Karpas-422 (cell line): Measurements from ENCODE around the gene SERPINB2. TPM values are rescaled to one million over a fixed set of nuclear protein-coding genes. Genes with fewer than 3 reads are reported as not detected.

ENCODE experiments used
- DNase-seq: peaks from one replicate; pipeline ENCODE4 v3.0.0-alpha.2; 2015
- H2AFZ ChIP-seq: fragments of 200-600 bp; sonication (generic); 2 replicates; pipeline ENCODE4 v1.6.1; 2014; ENCODE audit warnings: antibody characterized with exemption, low read length, mixed read lengths
- H3K27ac ChIP-seq: fragments of 200-600 bp; sonication (generic); 2 replicates; pipeline ENCODE4 v1.5.1; 2014; ENCODE audit warnings: mild to moderate bottlenecking, low read length, moderate library complexity
- H3K27me3 ChIP-seq: fragments of 200-600 bp; sonication (generic); 2 replicates; pipeline ENCODE4 v1.6.1; 2014; ENCODE audit warnings: low read length, mixed read lengths
- H3K36me3 ChIP-seq: fragments of 200-600 bp; sonication (generic); 2 replicates; pipeline ENCODE4 v1.6.1; 2014; ENCODE audit warnings: low read length, mixed read lengths; ENCODE audit not compliant: insufficient read depth
- H3K4me1 ChIP-seq: fragments of 200-600 bp; sonication (generic); 2 replicates; pipeline ENCODE4 v1.6.1; 2014; ENCODE audit warnings: mild to moderate bottlenecking, low read length, mixed read lengths
- H3K4me2 ChIP-seq: fragments of 200-600 bp; sonication (generic); 2 replicates; pipeline ENCODE4 v1.6.1; 2014; ENCODE audit warnings: low read length, low read depth, mild to moderate bottlenecking; ENCODE audit not compliant: poor library complexity, severe bottlenecking
- H3K4me3 ChIP-seq: fragments of 200-600 bp; sonication (generic); 2 replicates; pipeline ENCODE4 v1.5.1; 2014; ENCODE audit warnings: mild to moderate bottlenecking, antibody characterized with exemption, low read length, mixed read lengths
- H3K79me2 ChIP-seq: fragments of 200-600 bp; sonication (generic); 2 replicates; pipeline ENCODE4 v1.6.1; 2014; ENCODE audit warnings: mild to moderate bottlenecking, low read length, mixed read lengths
- H3K9ac ChIP-seq: fragments of 200-600 bp; sonication (generic); 2 replicates; pipeline ENCODE4 v1.6.0; 2014; ENCODE audit warnings: low read length
- H3K9me2 ChIP-seq: fragments of 200-600 bp; sonication (generic), shearing (Covaris generic); replicated peaks from 2 replicates; pipeline ENCODE4 v1.6.0; 2014; ENCODE audit warnings: mild to moderate bottlenecking, low read length, moderate library complexity; ENCODE audit not compliant: insufficient read depth
- H3K9me3 ChIP-seq: fragments of 300-700, 200-600 bp; sonication (generic); 2 replicates; pipeline ENCODE4 v1.6.1; 2014; ENCODE audit warnings: low read length, mixed read lengths
- H4K20me1 ChIP-seq: fragments of 200-600 bp; sonication (generic); 2 replicates; pipeline ENCODE4 v1.6.1; 2014; ENCODE audit warnings: mild to moderate bottlenecking, antibody characterized with exemption, low read length, low read depth; ENCODE audit not compliant: insufficient read depth
- total RNA-seq: library from RNA; depleted of rRNA; stranded (reverse); fragments of >200 nt; shearing (Covaris generic); gene quantifications from 2 replicates; pipeline ENCODE4 v1.2.3, GENCODE V29; 2014; ENCODE audit warnings: low replicate concordance; rRNA removed

The SERPINB2 gene, protein sequence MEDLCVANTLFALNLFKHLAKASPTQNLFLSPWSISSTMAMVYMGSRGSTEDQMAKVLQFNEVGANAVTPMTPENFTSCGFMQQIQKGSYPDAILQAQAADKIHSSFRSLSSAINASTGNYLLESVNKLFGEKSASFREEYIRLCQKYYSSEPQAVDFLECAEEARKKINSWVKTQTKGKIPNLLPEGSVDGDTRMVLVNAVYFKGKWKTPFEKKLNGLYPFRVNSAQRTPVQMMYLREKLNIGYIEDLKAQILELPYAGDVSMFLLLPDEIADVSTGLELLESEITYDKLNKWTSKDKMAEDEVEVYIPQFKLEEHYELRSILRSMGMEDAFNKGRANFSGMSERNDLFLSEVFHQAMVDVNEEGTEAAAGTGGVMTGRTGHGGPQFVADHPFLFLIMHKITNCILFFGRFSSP
- not detected in 2 replicates for total RNA-seq

DNA sequence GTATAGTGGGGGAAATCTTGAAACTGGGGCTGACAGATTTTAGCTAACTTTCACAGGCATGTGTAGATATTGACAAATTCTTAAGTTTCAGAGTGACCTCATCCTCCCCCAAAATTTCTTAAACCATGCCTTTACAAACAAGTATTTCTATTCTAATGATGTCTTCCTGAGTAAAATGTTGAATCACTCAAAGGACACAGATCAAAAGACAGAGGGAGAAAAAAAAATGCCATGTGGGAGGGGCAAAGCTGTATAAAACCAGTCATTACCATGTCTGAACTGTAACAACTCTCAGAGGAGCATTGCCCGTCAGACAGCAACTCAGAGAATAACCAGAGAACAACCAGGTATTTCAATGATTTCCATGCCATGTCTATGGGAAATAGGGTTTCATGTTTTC lies at the start of gene SERPINB2:
Gene SERPINB2, plus strand, starts transcription at position 282 of the 400 bp plus-strand sequence. CDS start 3,740 bp downstream, outside the sequence.
- Histone ChIP-seq H3K4me3 (no peak within 1 kb of the TSS), H3K27me3 (no peaks in the 10 kb centered on the region), H3K9me3 (no peaks in the 10 kb centered on the region), H2AFZ (no peak within 1 kb of the TSS), H3K9me2 (no peaks in the 10 kb centered on the region), H3K9ac (no peak within 1 kb of the TSS), H3K4me1 (no peaks in the 10 kb centered on the region), H3K4me2 (no peak within 1 kb of the TSS), H3K36me3 (no peaks in the 10 kb centered on the region), H3K27ac (no peak within 1 kb of the TSS), H3K79me2 (no peaks in the 10 kb centered on the region), H4K20me1 (no peaks in the 10 kb centered on the region)
- DNase-seq: no peak

DNA sequence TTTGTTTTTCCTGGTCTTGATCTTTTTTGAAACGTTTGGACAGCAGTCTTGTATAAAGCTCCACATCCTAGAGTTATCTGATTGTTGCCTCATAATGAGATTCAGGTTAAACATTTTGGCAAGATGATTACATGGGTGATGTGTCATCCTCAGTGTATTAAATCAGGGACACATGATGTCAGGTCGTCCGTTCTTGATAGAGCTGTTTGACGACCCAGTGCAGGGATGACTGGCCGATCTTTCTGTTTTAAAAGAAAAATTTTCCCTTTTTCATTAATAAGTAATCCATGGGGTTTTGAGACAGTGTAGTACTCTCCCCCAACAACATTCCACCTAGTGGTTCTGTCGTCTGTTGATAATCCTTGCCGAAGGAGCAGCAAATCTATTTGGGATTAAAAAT lies 44.5 kb upstream of the SERPINB2 start:
- DNase-seq: no peak
- Histone ChIP-seq H3K9me3 (no peaks in the 10 kb centered on the region), H3K9ac (no peak overlapping the region), H3K4me3 (no peak overlapping the region), H3K4me1 (no peaks in the 10 kb centered on the region), H2AFZ (no peak overlapping the region), H3K4me2 (no peak overlapping the region), H3K36me3 (no peaks in the 10 kb centered on the region), H3K9me2 (no peaks in the 10 kb centered on the region), H3K27ac (no peak overlapping the region), H4K20me1 (no peaks in the 10 kb centered on the region), H3K79me2 (no peaks in the 10 kb centered on the region), H3K27me3 (no peaks in the 10 kb centered on the region)

DNA sequence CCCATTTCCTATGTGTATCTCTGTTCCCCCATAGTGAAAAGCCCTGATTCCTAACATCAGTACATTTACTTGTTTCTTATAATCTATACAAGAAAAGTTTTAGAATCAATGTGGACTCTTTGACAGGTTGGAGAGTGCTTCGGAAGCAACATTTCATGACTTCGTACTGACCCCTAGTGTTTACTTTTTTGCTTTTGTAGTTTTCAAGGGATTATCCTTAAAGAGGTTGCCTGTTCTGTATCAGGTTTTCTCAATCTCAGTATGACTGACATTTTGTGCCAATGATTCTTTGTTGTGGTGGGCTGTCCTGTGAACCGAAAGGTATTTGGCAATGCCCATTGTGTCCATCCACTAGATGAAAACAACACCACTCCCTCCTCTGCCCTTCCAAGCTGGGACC lies 43.3 kb upstream of the SERPINB2 start:
- Histone ChIP-seq H3K4me3 (no peak overlapping the region), H3K27ac (no peak overlapping the region), H3K36me3 (no peaks in the 10 kb centered on the region), H3K79me2 (no peaks in the 10 kb centered on the region), H3K4me2 (no peak overlapping the region), H3K9me3 (no peaks in the 10 kb centered on the region), H3K9me2 (no peaks in the 10 kb centered on the region), H2AFZ (no peak overlapping the region), H3K4me1 (no peaks in the 10 kb centered on the region), H4K20me1 (no peaks in the 10 kb centered on the region), H3K9ac (no peak overlapping the region), H3K27me3 (peaks cover 3% of the 10 kb centered on the region; the same call in 1 of the 2 replicates)
- DNase-seq: peak; percentile 76

DNA sequence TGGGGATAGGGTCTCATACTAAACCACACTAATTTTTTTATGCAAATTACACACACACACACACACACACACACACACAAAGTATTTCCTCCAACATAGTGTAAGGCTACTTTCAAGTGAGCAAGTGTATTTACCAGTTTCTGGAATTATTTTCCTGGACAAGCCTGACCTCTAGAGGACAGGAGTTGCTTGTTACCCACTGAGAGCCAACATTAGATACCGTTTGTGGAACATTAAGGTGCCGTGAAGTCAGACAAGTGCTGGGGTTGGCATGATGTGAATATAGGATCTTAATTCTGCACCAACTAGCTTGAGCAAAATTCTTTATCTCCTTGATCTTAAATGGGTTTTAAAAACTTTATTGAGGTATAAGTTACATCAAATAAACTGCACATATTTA lies 39.3 kb upstream of the SERPINB2 start:
- Histone ChIP-seq H2AFZ (no peak overlapping the region), H3K4me3 (no peak overlapping the region), H3K9me2 (no peaks in the 10 kb centered on the region), H3K4me1 (no peaks in the 10 kb centered on the region), H3K27me3 (peaks cover 3% of the 10 kb centered on the region; the same call in 1 of the 2 replicates), H3K4me2 (no peak overlapping the region), H3K9ac (no peak overlapping the region), H3K9me3 (no peaks in the 10 kb centered on the region), H3K27ac (no peak overlapping the region), H3K36me3 (no peaks in the 10 kb centered on the region), H4K20me1 (no peaks in the 10 kb centered on the region), H3K79me2 (no peaks in the 10 kb centered on the region)
- DNase-seq: peak; percentile 82

DNA sequence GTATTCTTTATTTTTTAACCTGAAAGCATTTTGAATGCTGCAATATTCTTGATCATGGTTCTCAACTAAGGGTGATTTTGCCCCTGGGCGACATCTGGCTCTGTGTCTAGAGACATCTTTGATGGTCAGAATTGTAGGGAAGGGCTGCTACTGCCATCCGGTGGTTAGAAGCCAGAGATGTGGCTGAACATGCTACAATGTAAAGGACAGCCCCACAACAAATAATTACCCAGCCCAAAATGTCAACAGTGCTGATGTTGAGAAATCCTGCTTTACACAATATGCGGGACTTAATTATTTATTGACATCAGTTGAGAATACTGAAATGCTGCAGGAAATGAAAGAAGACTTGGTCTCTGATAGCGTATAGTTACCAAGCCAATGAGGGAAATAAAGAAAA lies 37.5 kb upstream of the SERPINB2 start:
- H3K4me1 ChIP-seq: no peaks in the 10 kb centered on the region
- H3K36me3 ChIP-seq: no peaks in the 10 kb centered on the region
- DNase-seq: peak; percentile 74
- H4K20me1 ChIP-seq: no peaks in the 10 kb centered on the region
- H3K4me3 ChIP-seq: no peak overlapping the region
- H3K9me2 ChIP-seq: no peaks in the 10 kb centered on the region
- no peak overlapping the region for H3K9ac ChIP-seq
- H2AFZ ChIP-seq: no peak overlapping the region
- H3K4me2 ChIP-seq: no peak overlapping the region
- H3K27ac ChIP-seq: no peak overlapping the region
- H3K79me2 ChIP-seq: no peaks in the 10 kb centered on the region
- H3K9me3 ChIP-seq: no peaks in the 10 kb centered on the region
- peaks cover 3% of the 10 kb centered on the region; the same call in 1 of the 2 replicates for H3K27me3 ChIP-seq

DNA sequence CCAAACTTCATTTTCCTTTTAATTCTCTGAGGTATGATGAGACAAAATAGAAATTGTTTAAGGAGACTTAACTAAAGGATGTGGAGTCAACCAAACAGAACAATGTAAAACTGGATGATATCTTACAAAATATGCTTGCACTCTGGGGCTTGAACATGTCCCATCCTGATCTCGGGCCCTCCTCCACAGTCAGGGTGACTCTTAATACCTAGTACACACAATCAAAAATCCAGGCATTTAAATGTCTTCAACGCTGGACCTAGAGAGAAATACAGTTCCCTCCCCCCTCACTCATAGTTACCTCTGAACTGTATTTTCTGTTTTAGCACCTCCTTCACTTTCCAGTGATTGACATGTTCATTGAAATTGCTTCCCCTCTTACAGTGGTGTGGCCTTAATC lies 36.9 kb upstream of the SERPINB2 start:
- Histone ChIP-seq H3K4me3 (no peak overlapping the region), H3K36me3 (no peaks in the 10 kb centered on the region), H3K9me2 (no peaks in the 10 kb centered on the region), H3K4me1 (no peaks in the 10 kb centered on the region), H3K9me3 (no peaks in the 10 kb centered on the region), H3K27ac (no peak overlapping the region), H3K79me2 (no peaks in the 10 kb centered on the region), H4K20me1 (no peaks in the 10 kb centered on the region), H2AFZ (no peak overlapping the region), H3K27me3 (peaks cover 3% of the 10 kb centered on the region; the same call in 1 of the 2 replicates), H3K4me2 (no peak overlapping the region), H3K9ac (no peak overlapping the region)
- DNase-seq: no peak

DNA sequence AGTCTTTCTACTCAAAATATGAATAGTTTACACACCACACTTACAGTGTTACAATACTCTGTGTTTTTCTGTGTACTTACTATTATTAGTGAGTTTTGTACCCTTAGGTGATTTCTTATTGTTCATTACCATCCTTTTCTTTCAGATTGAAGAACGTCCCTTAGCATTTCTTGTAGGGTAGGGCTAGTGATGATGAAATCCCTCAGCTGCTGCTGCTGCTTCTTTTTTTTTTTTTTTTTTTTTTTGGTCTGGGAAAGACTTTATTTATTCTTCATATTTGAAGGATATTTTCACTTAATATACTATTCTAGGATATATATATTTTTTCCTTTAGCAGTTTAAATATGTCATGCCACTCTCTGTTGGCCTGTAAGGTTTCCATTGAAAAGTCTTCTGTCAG lies 29.0 kb upstream of the SERPINB2 start:
- H3K4me3 ChIP-seq: no peak overlapping the region
- no peaks in the 10 kb centered on the region for H3K9me2 ChIP-seq
- H3K27me3 ChIP-seq: peaks cover 3% of the 10 kb centered on the region; the same call in 1 of the 2 replicates
- H2AFZ ChIP-seq: no peak overlapping the region
- no peaks in the 10 kb centered on the region for H3K9me3 ChIP-seq
- H3K79me2 ChIP-seq: no peaks in the 10 kb centered on the region
- no peak overlapping the region for H3K27ac ChIP-seq
- no peak overlapping the region for H3K4me2 ChIP-seq
- H3K9ac ChIP-seq: no peak overlapping the region
- no peaks in the 10 kb centered on the region for H4K20me1 ChIP-seq
- no peak for DNase-seq
- no peaks in the 10 kb centered on the region for H3K36me3 ChIP-seq
- H3K4me1 ChIP-seq: no peaks in the 10 kb centered on the region

DNA sequence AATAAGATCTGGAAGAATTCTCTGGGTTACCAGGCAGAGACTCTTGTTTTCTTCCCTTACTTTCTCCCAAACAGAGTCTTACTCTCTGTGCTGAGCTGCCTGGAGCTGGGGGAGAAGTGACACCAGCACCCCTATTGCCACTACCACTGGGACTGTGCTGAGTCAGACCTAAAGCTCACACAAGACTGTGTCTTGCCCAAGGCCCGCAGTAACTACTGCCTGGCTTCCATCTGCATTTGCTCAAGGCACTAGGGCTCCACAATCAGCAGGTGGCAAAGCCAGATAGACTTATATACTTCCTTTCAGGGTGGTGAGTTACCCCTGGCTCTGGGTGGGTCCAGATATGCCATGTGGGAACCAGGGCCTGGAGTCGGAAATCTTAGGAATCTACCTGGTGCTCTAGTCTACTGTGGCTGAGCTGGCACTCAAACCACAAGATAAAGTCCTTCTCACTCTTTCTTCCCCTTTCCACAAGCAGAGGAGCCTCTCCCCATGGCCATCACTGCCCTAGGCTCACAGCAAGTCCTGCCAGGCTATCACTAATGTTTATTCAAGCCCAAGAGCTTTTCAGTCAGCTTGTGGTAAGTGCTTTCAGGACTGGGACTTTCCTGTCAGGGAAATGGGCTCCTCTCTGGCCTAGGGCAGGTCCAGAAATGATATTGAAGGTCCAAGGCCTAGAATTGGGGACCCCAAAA lies 27.6 kb upstream of the SERPINB2 start:
- H2AFZ ChIP-seq: no peak overlapping the region

More for the DNA sequence above, 27.6 kb upstream of the SERPINB2 start:
- Histone ChIP-seq H3K36me3 (no peaks in the 10 kb centered on the region), H3K4me1 (no peaks in the 10 kb centered on the region), H3K9me3 (no peaks in the 10 kb centered on the region), H3K9me2 (no peaks in the 10 kb centered on the region), H3K4me3 (no peak overlapping the region), H3K27me3 (peaks cover 3% of the 10 kb centered on the region; the same call in 1 of the 2 replicates), H3K79me2 (no peaks in the 10 kb centered on the region), H3K4me2 (no peak overlapping the region), H3K9ac (no peak overlapping the region), H4K20me1 (no peaks in the 10 kb centered on the region), H3K27ac (no peak overlapping the region)
- no peak for DNase-seq
